Activated CD4-positive, alpha-beta T cell treated with anti-CD3 and anti-CD28 coated beads, Interleukin-2, Interleukin-4, amounts not matched to agents 100 ng/mL and 50 ng/mL, durations not matched to agents 16 hours and 8 hours (primary cell): Measurements from ENCODE around the gene TUBGCP2.

Experiments
- DNase-seq: peaks from one replicate; pipeline ENCODE4 v3.0.0-alpha.2; 2020; ENCODE audit warnings: low spot score

TUBGCP2 gene, protein sequence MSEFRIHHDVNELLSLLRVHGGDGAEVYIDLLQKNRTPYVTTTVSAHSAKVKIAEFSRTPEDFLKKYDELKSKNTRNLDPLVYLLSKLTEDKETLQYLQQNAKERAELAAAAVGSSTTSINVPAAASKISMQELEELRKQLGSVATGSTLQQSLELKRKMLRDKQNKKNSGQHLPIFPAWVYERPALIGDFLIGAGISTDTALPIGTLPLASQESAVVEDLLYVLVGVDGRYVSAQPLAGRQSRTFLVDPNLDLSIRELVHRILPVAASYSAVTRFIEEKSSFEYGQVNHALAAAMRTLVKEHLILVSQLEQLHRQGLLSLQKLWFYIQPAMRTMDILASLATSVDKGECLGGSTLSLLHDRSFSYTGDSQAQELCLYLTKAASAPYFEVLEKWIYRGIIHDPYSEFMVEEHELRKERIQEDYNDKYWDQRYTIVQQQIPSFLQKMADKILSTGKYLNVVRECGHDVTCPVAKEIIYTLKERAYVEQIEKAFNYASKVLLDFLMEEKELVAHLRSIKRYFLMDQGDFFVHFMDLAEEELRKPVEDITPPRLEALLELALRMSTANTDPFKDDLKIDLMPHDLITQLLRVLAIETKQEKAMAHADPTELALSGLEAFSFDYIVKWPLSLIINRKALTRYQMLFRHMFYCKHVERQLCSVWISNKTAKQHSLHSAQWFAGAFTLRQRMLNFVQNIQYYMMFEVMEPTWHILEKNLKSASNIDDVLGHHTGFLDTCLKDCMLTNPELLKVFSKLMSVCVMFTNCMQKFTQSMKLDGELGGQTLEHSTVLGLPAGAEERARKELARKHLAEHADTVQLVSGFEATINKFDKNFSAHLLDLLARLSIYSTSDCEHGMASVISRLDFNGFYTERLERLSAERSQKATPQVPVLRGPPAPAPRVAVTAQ

DNA sequence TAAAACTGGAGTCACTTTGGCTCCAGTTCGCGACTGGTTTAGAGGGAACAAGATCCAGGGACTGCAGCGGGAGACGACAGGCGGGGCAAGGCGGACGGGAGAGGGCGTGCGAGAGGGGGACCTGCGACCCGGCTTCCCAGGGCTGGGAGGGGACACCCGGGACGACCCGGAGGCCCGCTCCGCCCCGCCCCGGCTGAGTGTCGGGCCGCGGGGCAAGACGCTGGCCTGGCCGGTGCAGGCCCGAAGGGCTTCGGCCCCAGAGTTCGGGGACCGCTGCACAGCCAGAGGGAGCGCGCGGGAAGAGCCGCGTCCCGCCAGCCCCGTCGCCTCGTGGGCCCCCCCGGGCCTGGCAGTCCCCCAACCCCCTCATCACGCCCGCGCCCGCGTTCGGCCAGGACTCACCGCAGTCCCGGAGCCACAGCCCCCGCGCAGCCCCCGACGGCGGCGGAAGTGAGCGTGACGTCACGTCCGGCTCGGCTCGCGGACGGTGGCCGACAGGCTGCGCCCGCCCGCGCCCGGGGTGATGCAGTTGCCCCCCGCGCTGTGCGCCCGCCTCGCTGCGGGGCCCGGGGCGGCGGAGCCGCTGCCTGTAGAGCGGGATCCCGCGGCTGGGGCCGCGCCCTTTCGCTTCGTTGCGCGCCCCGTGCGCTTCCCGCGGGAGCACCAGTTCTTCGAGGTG is at the start of gene TUBGCP2, which contains the start of gene ZNF511:
TSS of gene TUBGCP2 (minus strand) at position 452 of the 679 bp plus-strand sequence. CDS start 5,931 bp downstream, outside the sequence.
TSS of gene ZNF511 (plus strand) at position 494 of the 679 bp plus-strand sequence. CDS start at position 524, 30 bp downstream.
- peak; percentile 83 for DNase-seq

DNA sequence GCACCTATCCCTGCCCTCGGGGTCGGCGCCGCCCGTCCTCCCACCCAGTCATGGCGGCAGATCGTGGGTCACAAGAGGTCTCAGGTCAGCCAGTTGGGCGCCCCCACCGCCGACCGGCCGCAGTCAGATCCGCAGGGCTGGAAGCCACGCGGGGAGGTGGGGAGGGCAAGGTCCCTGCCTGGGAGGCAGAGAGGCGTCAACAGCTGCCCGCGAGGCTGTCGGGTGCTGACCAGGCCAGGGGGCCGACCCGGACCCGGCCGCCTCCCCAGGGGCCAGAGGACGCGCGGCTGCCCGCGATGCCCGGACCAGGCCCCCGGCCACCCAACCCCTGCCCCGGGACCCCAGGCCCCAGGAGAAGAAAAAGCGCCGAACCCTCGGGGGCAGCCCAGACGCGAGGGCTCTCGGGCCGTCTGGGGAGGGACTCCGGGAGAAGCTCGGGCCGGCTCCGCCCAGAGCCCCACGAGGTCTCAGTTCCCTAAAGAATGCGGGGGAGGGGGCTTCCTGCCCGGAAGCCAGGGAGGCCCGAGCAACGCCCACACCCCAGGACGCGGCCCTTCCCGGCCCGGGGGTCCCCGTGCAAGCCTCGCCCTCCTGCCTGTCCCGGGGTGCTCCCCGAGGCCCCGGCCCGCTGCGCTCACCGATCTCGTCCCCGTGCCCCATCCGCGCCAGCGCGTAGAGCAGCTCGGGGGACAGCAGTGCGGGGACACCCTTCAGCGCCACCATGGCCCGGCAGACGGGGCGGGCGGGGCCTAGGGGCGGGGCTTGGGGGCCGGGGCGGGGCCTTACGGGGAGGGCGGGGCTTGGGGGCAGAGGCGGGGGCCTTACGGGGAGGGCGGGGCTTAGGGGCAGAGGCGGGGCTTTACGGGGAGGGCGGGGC is 48.9 kb upstream of the TUBGCP2 start, which contains the start of gene FUOM:
TSS of gene FUOM (minus strand) at position 735 of the 877 bp plus-strand sequence. CDS start at position 723, 12 bp downstream.
- peak; percentile 59 for DNase-seq

DNA sequence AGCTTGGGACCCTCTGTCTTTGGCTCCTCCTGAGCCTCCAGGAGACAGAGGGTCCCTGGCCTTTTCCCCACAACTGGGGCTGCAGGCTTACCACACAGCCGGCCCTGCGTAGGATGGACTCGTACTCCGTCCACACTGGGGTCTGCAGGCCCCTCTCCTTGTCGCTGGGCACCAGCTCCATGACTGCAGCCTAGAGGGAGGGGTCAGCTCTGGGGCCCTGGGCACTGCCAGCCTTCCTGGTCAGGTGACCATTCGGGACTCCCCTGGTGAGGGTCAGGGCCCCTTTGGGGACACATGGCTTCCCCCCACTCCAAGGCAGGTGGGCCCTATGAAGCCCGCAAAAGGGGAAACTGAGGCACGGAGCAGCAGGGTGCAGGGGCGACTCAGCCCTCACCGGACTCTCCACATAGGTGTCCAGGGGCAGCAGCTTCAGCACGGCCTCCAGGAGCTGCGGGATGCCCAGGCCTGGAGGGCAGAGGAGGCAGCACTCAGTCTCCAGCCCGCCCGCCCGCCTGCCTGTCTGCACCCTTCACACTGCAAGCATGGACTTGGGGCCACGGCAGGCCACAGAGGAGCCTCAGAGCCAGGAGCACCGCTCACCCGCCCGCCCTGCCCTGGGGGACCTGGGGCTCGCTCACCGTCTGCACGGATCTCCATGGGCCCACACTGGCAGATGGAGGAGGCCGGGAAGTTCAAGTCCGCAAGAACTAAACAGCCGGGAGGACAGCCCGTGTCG is 48.0 kb upstream of the TUBGCP2 start:
- DNase-seq, result no peak

DNA sequence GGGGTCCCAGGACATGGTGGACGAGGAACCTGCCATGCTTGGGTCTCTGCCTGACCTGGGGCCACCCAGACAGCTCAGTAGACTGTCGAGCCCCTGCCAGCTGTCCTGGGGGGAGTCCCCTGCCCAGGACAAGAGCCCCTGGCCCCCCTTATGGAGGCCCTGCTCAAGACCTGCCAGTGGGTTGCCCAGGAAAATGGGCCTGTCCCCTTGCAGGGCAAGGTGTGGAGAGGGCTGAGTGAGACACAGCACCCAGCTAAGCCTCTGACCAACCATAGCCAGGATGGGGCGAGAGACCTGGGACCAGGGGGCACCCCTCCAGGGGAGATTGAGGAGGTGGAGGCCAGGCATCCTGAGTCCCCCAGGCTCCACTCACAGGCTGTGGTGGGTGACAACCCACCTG is 47.3 kb upstream of the TUBGCP2 start:
- DNase-seq, result no peak

DNA sequence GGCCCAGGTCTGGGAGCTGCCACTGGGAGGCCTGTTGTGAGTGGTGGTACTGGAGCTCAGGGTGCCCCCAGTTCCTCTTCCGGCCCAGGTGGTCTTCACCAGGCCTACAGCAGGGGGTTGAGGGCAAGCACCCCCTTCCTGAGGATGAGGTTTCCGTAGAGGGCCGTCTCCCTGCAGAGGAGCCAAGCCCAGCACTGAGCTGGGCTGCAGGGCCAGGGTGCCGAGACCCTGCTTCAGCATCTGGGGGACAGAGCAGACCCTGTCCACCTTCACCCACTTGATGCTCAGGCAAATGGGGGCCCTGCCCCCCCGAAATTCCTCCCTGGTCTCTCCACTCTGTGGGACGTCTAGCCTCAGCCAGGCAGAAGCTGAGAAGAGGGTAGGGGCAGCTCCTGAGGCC is 46.6 kb upstream of the TUBGCP2 start:
- DNase-seq, result no peak

DNA sequence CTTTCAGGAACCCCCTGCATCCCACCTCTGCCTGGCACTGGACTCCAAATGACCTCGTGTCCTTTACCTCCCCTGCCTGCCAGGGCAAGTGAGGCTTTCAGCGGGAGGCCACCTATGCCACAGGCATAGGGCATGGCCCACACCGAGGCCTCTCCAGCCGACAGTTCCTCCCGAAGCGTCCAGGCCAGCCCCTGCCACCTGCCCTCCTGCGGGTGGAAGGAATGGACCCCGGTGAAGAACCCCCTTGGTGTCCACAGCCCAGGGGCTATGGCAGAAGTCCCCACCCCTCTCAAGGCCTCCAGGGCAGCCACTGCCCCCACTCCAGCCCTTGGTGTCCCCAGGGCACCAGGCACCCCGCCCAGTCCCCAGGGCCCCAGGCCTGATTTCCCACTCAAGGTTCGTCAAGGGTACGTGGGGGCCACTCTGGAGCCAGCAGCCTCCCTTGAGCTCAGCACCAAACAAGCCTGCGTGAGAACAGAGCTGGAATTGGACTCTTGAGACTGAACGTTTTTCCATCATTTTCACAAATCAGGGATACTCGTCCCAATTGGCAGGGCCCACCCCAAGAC is 46.1 kb upstream of the TUBGCP2 start:
- no peak for DNase-seq

DNA sequence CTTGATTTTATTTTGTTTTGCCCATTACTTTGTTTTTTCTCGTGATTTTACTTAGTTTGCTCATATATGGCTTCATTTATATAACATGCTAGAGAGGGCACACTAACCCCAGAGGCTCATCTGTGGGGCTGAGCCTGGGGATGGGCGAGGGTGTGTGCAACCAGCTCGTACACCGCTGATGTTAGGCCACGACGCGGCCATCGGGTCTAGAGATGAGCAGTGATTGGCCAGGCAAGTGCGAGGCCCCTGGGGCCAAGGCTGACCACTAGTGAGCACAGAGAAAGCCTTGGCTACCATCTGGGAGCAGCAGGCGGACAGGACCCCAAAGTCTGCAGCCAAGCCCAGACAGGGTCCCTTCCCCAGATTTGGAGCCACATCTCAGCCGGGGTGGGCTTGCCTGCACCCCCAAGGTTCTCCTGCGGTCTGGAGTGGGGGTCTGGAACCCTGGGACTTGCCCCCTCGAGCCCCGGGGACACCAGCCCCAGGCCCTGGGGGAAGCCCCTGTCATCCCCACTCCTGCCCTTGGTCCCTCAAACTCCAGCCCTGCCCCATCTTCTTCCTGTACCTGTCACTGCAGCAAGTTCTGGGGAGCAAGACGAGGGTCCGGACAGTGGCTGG is 45.4 kb upstream of the TUBGCP2 start:
- no peak for DNase-seq

DNA sequence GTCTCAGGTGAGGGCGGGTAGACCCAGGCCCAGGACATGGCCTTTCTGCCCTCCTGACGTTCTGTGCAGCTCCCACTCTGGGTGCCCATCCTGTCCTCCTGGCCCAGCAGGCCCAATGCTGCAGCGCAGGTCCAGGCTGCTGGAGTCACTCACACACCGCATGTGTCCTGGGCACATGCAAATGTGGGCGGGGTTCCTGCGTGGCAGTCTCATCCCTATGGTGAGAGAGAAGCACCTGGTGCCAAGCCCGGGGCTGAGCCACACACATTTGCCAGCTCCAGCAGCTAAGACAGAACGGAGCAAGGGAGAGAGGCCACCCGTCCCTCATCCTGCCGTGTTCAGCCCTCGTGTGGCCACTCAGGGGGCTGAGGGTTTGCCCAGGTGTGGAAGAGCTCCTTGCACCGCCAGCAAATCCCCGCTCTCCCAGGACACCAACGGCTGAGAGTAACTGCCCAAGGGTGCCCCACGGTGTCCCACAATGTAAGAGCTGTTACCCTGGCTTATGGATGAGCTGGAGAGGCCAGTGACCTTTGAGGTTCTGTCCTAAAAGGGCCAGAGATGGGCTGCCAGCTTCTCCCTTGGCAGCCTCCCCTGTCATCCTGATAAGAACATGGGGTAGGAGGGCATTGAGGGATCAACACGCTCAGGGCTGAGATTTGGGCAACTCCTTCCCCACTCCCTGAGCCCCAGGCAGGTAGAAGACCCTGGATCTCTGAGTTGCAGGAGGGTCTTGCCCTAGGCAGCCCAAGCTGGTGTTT is 44.7 kb upstream of the TUBGCP2 start:
- no peak for DNase-seq

DNA sequence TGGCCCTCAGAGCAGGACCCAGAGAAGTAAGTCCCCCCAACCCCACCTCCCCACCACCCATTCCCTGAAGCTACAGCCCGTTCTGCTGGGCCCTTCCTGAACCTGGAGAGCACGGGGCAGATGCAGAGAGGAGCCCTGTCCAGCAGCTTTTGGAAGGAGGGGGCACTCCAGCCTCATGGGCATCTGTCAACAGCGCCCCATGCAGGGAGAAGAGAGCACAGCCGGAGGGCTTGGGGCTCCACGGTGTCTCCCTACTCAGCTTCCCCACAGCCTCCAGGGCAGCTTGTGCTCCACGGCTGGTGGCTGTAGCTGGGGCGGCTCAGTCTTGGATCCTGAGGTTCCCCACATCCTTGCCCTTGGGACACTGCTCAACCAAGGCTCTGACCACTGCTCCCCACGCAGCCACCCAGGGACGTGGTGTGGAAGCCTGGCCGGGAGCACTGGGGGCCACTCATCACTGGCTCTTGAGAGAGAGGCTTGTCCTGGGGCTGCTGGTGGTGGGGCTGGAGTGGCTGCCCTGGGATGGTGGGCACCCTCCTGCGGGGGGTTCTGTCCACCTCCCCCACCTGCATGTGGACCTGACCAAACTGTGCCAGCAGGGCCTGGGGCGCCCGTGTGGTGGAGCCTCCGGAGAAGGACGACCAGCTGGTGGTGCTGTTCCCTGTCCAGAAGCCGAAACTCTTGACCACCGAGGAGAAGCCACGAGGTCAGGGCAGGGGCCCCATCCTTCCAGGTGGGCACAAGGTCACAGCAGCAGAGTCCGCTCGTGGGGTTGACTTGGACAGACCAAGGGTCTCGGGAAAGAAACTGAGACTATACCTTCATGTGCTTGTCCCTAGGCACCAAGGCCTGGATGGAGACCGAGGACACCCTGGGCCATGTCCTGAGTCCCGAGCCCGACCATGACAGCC is 43.0 kb upstream of the TUBGCP2 start:
- DNase-seq, result no peak

DNA sequence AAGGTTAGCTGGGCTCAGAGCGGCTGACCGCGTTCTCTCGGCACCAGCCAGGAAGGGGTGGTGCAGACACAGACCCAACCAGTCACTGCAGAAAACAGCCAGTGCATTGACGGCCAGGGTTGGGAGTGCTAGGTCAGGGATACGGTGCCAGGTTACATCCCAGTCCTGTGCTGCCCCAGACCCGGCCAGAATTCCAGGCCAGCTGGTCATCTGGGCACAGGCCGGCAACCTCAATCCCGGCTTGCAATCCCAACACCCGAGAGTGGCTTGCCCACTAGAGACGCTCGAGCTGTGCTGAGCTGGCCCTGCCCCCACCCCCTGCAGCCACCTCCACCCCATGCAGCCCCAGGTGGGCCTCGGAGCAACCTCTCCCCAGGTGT is 42.3 kb upstream of the TUBGCP2 start:
- DNase-seq, result no peak

DNA sequence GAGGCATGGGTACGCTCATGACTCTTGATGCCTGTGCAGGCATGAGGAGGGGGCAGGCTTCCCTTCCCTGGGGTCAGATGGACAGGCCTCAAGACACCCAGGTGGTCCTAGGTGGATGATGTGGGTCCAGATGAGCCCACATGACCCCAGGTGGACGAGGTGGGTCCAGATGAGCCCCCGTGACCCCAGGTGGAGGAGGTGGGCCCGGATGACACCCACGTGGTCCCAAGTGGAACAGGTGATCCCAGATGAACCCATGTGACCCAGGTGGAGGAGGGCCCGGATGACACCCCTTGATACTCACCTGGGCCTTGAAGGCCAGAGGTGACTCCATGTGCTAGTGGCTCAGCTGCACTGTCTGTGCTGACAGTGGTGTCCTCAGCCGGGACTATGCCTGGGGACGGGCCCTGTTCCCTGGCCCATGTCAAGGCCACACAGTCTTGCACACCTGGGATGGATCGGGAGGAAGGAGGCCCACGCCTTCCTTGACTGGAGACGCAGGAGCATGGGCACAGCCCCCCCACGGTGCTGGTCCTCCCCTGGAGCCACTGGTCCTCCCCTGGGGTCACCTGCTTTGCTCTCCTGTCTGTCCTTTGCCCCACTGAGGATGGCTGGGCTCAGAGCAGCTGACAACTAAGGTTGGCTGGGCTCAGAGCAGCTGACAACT is 41.7 kb upstream of the TUBGCP2 start:
- DNase-seq, result no peak

DNA sequence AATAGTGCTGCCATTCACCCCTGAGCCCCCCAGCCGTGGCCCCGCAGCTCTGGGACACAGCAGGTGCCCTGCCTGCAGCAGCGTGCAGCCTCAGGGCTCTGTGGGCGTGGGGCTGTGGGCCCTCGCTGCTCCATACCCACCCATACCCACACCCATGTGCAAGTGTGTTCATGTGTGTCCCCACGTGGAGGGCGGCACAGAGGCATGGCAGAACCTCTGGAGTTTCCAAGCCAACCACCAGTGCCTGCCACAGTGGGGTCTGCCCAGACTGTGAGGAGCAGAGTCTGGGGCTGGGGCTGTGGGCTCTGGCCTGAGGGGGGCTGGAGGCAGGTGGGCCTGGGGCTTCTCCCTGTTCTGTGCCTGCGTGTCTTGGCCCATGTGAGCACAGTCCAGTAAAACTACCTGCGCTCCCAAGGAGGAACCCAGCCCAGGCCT is 40.9 kb upstream of the TUBGCP2 start:
- no peak for DNase-seq

DNA sequence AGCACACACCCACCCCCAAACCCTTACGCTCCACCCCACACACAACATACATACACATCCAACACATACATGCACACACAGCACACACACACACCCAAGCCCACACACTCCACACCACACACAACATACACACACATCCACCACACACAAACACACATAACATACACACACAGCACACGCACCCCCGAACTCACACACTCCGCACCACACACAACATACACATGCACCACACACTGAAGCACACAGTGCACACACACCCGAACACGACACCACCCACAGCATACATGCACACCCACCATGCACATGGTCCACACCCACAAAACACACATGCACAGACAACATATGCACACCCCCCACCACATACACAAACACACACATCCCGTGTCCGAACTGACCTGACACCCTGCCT is 40.5 kb upstream of the TUBGCP2 start:
- no peak for DNase-seq

DNA sequence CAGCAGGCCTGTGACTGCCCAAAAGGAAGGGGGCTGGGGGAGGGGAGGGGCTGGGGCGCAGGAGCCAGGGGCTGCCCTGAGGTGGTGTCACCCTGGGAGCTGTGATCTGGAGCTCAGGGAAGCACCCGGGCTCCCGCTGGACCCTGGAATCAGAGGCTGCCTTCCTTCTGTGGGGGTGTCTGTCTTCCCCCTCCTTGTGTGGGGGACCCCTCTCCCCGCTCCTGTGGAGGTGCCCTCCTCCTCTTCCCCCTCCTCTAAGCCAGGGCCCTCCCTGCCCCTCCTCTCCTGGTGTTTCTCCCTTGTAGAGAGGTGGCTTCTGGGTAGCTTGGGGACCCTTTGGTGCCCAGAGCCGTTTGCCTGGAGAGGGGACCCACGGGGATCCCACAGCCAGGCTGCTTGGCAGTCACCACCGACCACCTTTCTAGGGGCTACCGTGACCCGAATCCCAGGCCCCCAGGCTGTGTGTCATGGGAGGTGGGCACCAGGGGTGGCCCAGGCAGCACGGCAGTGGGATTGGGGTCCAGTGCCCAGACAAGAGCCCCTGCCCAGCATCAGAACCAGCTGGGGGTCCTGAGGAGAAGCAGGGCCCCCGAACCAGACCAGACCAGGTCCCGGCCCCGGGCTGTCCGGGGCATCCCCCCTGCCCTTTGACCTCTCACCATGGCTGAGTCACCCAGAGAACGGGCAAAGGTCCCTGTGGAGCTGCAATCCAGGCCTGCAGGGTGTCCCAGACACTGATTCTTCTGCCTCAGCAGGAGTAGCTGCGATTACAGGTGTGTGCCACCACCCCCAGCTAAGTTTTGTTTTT is 39.2 kb upstream of the TUBGCP2 start:
- DNase-seq, result no peak

DNA sequence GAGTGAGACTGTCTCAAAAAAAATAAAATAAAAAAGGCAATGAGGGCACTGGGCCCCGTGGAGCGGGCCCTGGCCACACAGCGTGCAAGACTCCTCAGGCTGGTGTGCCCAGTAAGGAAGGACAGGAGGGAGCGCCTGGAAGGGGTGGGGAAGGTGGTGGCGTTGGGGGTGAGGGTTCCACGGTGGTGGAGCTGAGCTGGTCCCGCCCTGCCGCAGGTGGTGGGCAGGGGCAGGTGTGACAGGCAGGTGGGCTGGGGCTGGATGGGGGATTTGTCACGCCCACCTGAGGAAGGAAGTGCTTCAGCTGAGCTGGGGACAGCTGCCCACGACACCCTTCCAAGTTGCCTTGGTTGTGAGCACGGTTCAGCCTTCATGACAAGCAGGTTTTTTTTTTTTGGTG is 37.7 kb upstream of the TUBGCP2 start:
- no peak for DNase-seq

DNA sequence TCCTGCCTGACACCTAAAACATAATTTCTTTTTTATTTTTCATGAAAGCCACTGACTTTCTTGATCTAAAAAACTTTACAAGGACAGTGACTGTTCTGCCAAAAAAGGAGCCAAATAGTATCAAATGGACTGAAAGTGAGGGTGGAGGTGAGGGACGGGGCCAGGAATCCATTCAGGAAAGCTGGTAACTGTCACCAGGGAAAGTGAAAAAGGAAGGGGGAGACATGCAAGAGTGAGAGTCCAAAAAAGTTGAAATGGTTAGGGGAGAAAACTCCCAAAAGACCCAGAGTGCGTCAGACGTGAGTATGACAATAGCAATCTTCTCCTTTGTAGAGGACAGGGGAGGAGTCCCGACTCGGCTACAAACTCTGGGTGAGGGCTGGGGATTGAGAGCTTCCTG is 35.6 kb upstream of the TUBGCP2 start:
- DNase-seq, result no peak
